T-helper 2 cell treated with Interferon-gamma antibody and Interleukin-4, amounts not matched to agents 100 ng/mL and 5 ng/mL, for 36 hours (primary cell): ENCODE data around the gene TENT4B. TPM values are rescaled to one million over a fixed set of nuclear protein-coding genes. Genes with fewer than 3 reads are reported as not detected.
"Not testable (repeated sequence)": the region's sequence is repeated elsewhere in the genome, so short reads cannot be mapped to it uniquely, and the experiment has no call there.

Source experiments
- intact Hi-C: fragments of 100-400 bp; cut with micrococcal nuclease; formaldehyde crosslinking; loops from one replicate; pipeline ENCODE4 v1.15.1; 2023
- total RNA-seq: library from RNA; stranded (reverse); gene quantifications from 2 replicates; pipeline ENCODE4 v1.2.3, GENCODE V29; 2022

TENT4B gene
- total RNA-seq, 1 donor from 2014 or later = 17.2 TPM

- intact Hi-C loops = loop anchor here (2.0 to 5.0 kb wide), 6 partner anchors 13 to 527 kb away; partner anchors contain the start of genes ADCY7, NKD1, SNX20 and ZNF423
Observed at GRCh38 chr16:50153596-50154419, 702 bp downstream of the TENT4B start.

DNA sequence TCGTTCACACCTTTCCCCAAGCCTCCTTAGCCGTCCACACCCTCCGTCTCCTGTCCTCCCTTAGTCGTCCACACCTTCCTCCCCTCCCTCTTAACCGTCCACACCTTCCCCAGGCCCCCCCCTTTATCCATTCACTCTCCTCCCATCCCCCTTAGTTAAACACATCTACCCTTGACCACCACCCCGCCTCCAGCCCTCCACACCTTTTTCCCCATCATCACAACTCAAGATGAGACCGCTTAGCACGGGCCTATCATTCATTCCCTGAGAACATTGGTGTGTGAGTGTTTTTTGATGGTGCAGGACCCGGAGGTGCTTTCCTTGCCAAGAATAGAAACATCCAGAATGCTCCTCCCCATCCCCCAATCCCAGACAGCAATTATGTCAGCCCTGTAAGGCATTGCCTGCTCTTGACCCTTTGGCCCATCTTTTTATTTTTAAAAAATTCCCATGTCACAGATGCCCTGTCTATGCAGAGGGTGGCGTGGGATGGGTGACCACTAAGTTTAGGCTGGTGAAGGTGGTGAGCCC, 1.4 kb downstream of the TENT4B start:
- intact Hi-C loops = loop anchor here (2.0 to 5.0 kb wide), 3 partner anchors 297 to 526 kb away; partner anchors contain the start of genes NKD1, SNX20 and ZNF423

- intact Hi-C loops = loop anchor here (1.0 to 2.0 kb wide), 2 partner anchors 54 to 525 kb away; partner anchors contain the start of gene SNX20
Observed at GRCh38 chr16:50155925-50156324, 2.8 kb downstream of the TENT4B start.

DNA sequence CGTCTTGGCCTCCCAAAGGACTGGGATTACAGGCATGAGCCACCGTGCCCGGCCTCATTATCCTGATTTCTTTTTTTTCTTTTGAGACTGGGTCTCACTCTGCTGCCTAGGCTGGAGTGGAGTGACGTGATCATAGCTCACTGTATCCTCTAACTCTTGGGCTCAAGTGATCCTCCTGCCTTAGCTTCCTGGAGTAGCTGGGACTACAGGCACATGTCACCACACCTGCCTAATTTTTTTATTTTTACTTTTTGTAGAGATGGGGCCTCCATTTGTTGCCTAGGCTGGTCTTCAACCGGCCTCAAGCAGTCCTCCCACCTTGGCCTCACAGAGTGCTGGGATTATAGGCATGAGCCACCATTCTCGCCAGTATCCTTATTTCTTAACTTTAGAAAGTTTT, 3.5 kb downstream of the TENT4B start:
- intact Hi-C loops = no loop called here

DNA sequence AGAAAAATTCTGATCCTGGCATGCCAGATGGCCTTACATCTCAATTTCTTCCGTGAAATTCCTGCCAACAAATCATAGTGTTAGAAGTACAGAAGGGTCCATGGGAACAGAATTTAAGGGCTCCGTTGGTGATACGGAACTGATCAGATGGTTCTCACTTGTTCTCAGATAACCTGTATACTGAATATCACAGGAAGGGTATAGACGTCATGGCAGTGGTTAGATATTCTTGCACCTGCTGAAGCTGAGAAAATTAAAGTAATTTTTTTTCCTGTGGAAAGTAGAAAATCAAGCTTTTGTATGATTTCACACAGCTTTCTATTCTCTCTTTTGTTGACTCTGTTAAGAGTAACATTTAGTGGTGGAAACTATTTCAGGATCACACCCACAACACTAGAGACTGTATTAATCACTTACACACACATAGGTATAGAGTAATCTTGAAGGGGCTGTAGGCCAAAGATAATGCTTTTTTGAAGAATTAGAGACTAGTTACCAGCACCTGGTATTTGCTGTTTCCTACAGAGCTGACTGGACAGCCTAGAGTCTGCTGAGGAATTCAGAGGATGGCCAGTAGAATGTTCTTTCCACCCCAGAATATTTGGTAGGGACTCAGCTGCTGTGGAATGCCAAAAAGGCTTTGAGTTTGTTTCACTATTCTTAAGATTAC, 7.5 kb downstream of the TENT4B start:
- intact Hi-C loops = no loop called here

DNA sequence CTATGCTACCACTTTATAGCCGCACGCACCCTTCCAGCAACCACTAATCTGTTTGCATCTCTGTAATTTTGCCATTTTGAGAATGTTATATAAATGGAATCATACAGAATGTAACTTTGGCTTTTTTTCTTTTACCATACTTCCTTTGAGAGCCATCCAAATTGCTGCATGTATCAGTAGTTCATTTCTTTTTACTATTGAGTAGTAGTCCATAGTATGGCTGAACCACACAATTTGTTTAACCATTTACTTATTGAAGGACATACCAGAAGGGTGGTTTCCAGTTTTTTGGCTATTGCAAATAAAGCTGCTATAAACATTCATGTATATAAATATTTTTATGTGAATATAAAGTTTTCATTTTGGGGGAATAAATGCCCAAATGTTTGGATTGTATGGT, 8.8 kb downstream of the TENT4B start:
- intact Hi-C loops = no loop called here

DNA sequence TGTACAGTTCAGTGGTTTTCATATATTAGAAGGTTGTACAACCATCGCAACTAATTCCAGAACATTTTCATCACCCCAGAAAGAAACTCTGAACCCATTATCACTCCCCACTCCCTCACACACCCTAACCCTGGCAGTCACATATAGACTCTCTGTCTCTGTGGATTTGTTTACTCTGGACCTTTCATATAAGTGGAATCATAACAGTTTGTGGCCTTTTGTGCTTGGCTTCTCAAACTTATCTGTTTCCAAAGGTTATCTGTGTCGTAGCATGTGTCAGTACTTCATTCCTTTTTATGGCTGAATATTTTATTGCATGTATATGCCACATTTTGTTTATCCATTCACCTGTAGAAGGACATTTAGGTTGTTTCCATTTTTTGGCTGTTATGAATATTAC, 12.4 kb downstream of the TENT4B start:
- intact Hi-C loops = no loop called here

GRCh38 chr16:50166511-50167500, 13.7 kb downstream of the TENT4B start:
- intact Hi-C loops = loop anchor here (2.0 kb wide), 1 partner anchor 14 kb away; the partner anchor contains the start of gene TENT4B

- intact Hi-C loops = loop anchor here (2.0 kb wide), 1 partner anchor 15 kb away; the partner anchor contains the start of gene TENT4B
Observed at GRCh38 chr16:50167556-50167955, 14.4 kb downstream of the TENT4B start.

- intact Hi-C loops = no loop called here
Observed at GRCh38 chr16:50169555-50170096, 16.5 kb downstream of the TENT4B start.

- intact Hi-C loops = not testable (repeated sequence)
Observed at GRCh38 chr16:50171773-50172172, 18.7 kb downstream of the TENT4B start.

DNA sequence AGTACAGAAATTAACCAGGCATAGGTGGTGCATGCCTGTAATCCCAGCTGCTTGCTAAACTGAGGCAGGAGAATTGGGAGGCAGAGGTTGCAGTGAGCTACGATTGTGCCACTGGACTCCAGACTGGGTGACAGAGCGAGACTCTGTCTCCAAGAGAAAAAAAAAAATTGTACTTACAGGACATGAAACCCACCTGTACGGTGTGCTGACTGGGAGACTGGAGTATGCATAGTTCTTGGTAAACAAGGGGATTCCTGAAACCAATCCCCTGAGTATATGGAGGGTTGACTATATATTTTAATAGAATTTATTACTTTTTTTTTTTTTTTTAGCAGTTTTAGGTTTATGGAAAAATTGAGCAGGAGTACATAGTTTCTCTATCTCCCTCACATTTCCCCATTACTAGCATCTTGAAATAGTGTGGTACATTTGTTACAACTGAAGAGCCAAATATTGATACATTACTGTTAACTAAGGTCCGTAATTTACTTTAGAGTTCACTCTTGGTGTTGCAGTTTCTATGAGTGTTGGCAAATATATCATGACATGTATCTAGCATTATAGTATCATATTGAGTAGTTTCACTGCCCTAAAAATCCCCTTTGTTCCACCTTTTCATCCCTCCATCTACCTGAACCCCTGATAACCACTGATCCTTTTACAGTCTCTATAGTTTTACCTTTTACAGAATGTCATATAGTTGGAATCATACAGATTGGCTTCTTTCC, 19.3 kb downstream of the TENT4B start:
- intact Hi-C loops = no loop called here

DNA sequence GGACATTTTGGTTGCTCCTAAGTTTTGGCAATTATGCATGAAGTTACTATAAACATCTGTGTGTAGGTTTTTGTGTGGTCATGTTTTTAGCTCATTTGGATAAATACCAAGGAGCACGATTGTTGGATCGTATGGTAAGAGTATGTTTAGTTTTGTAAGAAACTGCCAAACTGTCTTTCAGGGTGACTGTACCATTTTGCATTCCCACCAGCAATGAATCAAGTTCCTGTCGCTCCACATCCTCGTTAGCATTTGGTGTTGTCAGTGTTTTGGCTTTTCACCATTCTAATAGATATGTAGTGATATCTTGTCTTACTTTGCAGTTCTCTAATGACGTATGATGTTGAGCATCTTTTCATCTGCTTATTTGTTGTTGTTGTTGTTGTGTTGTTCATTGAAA, 20.2 kb downstream of the TENT4B start:
- intact Hi-C loops = no loop called here

DNA sequence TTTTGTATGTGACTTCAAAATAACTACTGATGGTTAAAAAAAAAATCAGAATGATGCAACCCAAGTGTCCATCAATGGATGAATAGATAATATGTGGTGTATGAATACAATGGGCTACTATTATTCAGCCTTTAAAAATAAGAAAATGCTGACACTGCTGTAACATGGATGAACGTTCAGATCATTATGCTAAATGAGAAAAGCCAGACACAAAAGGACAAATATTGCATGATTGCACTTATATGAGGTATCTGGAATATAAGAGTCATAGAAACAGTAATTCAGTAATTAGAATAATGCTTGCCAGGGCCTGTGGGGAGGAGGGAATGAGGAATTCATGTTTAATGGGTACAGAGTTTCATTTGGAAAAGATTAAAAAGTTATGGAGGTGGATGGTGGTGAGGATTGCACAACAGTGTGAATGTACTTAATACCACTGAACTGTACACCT, 25.4 kb downstream of the TENT4B start:
- intact Hi-C loops = no loop called here

DNA sequence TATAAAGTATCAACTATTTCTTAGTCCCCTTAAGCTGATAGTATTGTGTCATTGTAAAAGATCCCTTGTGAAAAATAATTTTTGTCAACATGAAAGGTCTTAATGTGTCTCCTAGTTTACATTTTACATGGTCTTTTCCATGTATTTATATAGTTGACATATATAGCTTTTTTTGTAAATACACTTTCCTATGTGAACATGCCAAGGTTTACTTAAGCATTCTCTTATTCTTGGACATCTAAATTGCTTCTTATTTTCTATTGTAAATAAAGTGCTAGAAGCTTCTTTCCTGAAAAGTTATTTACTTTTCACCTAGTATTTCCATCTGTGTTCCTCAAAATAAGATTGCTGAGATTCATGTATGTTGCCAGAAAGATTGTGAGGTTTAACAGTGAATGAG, 29.3 kb downstream of the TENT4B start:
- intact Hi-C loops = no loop called here

DNA sequence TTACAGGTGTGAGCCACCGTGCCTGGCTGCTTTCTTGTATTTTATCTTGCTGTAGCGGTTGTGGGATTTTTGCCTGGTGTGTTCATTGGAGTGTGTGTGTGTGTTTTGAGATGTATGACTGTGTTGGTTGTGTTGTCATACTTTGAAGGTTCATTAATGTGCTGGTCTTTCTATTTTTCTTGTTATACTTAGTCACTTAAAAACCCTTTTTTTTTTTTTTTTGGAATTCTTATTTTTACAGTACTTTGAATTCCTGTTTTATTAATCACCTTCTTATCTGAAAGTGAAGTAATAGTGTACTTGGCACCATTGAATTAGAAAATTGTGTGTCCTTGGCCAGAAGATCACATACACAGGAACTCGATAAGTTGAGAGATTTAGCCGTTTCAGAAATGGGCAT, 30.2 kb downstream of the TENT4B start:
- intact Hi-C loops = no loop called here

GRCh38 chr16:50185005-50185505, 31.9 kb downstream of the TENT4B start:
- intact Hi-C loops = no loop called here

GRCh38 chr16:50188619-50189136, 35.6 kb downstream of the TENT4B start:
- intact Hi-C loops = no loop called here

- intact Hi-C loops = no loop called here
Observed at GRCh38 chr16:50190292-50190691, 37.2 kb downstream of the TENT4B start.
